ENCODE measurements around the gene PRDM16.
A peak's percentile ranks its signal among the peaks of the same experiment; 100 is the strongest.

Gene PRDM16

DNA sequence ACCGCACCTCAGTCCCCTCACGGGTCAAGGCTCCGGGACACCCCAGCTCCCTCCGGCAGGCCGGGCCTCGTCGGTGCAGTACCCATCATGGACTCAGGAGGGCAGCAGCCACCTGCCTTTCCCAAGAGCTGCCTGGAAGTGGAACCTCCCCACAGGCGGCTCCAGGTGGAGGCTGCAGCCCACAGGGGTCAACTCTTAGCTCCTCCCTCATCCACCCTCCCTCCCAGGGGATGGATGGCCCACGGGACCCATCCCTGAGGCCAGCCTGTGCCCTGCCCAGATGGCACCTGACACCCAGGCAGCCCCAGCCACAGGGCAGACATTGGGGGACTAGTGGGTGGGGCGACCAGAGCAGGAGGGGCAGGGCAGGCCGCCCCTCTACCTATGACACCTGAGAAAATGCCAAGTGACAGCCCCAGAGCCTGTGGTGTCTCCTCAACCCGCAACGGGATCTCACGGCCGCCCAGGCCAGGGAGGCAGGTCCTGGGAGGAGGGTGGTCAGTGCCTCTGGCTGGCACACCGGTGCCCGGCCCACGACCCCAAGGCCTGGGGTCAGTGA is 384.3 kb downstream of the PRDM16 start:
- DNase-seq (ENCODE audit: extremely low read depth, insufficient read length): peak; percentile 57
- TF ChIP-seq, protein P1, sequence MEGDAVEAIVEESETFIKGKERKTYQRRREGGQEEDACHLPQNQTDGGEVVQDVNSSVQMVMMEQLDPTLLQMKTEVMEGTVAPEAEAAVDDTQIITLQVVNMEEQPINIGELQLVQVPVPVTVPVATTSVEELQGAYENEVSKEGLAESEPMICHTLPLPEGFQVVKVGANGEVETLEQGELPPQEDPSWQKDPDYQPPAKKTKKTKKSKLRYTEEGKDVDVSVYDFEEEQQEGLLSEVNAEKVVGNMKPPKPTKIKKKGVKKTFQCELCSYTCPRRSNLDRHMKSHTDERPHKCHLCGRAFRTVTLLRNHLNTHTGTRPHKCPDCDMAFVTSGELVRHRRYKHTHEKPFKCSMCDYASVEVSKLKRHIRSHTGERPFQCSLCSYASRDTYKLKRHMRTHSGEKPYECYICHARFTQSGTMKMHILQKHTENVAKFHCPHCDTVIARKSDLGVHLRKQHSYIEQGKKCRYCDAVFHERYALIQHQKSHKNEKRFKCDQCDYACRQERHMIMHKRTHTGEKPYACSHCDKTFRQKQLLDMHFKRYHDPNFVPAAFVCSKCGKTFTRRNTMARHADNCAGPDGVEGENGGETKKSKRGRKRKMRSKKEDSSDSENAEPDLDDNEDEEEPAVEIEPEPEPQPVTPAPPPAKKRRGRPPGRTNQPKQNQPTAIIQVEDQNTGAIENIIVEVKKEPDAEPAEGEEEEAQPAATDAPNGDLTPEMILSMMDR (IDR thresholded peaks at IDR 0.05; ENCODE audit: insufficient read depth, low read length, poor library complexity, severe bottlenecking): peak; percentile 93
- H3K27me3 ChIP-seq (replicated peaks; ENCODE audit: control insufficient read depth, insufficient read depth, low read length): peaks cover 3% of the 10 kb centered on the region; the same call in 1 of the 2 replicates
- no peak overlapping the region for H3K4me3 ChIP-seq (replicated peaks; ENCODE audit: low read depth, low read length)
- H3K36me3 ChIP-seq (ENCODE audit: control insufficient read depth, insufficient read depth, low read length): no peaks in the 10 kb centered on the region

DNA sequence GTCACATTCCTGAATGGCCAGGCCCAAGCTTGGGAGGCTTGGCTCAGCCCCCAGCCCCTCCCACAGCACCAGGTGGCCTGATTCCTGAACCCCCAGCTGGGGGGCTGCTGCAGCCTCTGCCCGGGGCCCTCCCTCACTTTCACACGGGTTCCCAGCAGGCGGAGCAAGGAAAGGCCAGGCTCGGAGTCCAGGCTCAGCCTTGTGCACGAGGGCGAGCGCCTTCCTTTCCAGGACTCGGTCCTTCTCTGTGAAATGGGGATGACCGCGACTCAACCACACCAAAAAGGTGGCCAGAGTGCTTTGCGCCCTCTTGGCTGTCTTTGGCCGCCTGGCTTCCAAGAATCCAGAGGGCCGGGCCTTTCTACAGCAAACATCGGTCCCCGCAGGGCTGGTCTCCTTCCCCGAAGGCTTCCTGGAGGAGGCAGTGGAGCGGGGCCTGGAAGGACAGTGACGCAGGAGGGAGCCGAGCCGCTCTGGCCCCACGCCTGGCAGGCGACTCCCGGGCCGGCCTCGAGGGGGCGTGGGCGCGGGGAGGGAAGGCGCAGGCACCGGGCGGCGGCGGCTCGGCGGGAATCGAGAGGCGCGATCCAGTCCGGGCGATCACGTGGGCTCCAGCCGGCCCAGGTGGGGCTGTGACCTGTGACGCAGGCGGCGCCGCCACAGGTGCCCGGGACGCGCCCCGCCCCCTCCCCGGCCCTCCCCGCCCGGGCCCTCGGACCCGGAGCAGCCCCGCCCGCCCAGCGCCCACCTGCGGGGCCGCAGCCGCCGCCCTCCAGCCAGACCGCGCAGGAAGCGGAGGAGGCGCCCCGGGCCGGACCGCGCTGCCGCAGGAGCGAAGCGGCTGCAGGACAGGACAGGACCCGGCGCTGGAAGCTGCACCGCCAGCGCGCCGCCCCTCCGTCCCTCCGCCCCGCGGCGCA is 385.1 kb downstream of the PRDM16 start, which contains the start of gene ARHGEF16:
Gene ARHGEF16, plus strand, starts transcription at position 775 of the 920 bp plus-strand sequence. CDS start 8,420 bp downstream, outside the sequence.
- Histone ChIP-seq H3K4me3 (replicated peaks; ENCODE audit: low read depth, low read length) (no peak within 1 kb of the TSS), H3K27me3 (replicated peaks; ENCODE audit: control insufficient read depth, insufficient read depth, low read length) (peaks cover 3% of the 10 kb centered on the region; the same call in 1 of the 2 replicates), H3K36me3 (ENCODE audit: control insufficient read depth, insufficient read depth, low read length) (no peaks in the 10 kb centered on the region)
- no peak for DNase-seq (ENCODE audit: extremely low read depth, insufficient read length)
- TF ChIP-seq, protein P1 (IDR thresholded peaks at IDR 0.05; ENCODE audit: insufficient read depth, low read length, poor library complexity, severe bottlenecking): no peak

- DNase-seq (ENCODE audit: extremely low read depth, insufficient read length): no peak
- Histone ChIP-seq H3K36me3 (ENCODE audit: control insufficient read depth, insufficient read depth, low read length) (no peaks in the 10 kb centered on the region), H3K4me3 (replicated peaks; ENCODE audit: low read depth, low read length) (no peak overlapping the region), H3K27me3 (replicated peaks; ENCODE audit: control insufficient read depth, insufficient read depth, low read length) (peaks cover 3% of the 10 kb centered on the region; the same call in 1 of the 2 replicates)
- TF ChIP-seq, protein P1 (IDR thresholded peaks at IDR 0.05; ENCODE audit: insufficient read depth, low read length, poor library complexity, severe bottlenecking): no peak
These were observed 386.0 kb downstream of the PRDM16 start for GRCh38 chr1:3454811-3455618.

GRCh38 chr1:3455670-3456448 is 386.9 kb downstream of the PRDM16 start:
- TF ChIP-seq, protein P1 (IDR thresholded peaks at IDR 0.05; ENCODE audit: insufficient read depth, low read length, poor library complexity, severe bottlenecking): no peak
- DNase-seq (ENCODE audit: extremely low read depth, insufficient read length): no peak
- Histone ChIP-seq H3K4me3 (replicated peaks; ENCODE audit: low read depth, low read length) (no peak overlapping the region), H3K36me3 (ENCODE audit: control insufficient read depth, insufficient read depth, low read length) (no peaks in the 10 kb centered on the region), H3K27me3 (replicated peaks; ENCODE audit: control insufficient read depth, insufficient read depth, low read length) (peaks cover 3% of the 10 kb centered on the region; the same call in 1 of the 2 replicates)

- Histone ChIP-seq H3K27me3 (replicated peaks; ENCODE audit: control insufficient read depth, insufficient read depth, low read length) (peaks cover 3% of the 10 kb centered on the region; the same call in 1 of the 2 replicates), H3K4me3 (replicated peaks; ENCODE audit: low read depth, low read length) (no peak overlapping the region), H3K36me3 (ENCODE audit: control insufficient read depth, insufficient read depth, low read length) (no peaks in the 10 kb centered on the region)
- TF ChIP-seq, protein P1 (IDR thresholded peaks at IDR 0.05; ENCODE audit: insufficient read depth, low read length, poor library complexity, severe bottlenecking): no peak
- no peak for DNase-seq (ENCODE audit: extremely low read depth, insufficient read length)
These were observed 387.5 kb downstream of the PRDM16 start for GRCh38 chr1:3456449-3456963.

Measured in GM06990 (cell line).